GM12865 (cell line): ENCODE data around the gene MPPED1.

Experiments used
- DNase-seq: peaks from one replicate; pipeline ENCODE4 v3.0.0; 2010; ENCODE audit warnings: low read depth
- H3K4me3 ChIP-seq: 2 replicates; pipeline ENCODE4 v1.5.1; 2011; ENCODE audit warnings: mild to moderate bottlenecking, low read depth, low read length, control low read depth
- CTCF ChIP-seq: IDR thresholded peaks from 2 replicates; pipeline ENCODE4 v1.5.1; 2011; ENCODE audit warnings: low read length, control low read depth, low read depth, inconsistent platforms; ENCODE audit not compliant: insufficient read depth; ENCODE audit errors: missing control alignments

The MPPED1 gene

DNA sequence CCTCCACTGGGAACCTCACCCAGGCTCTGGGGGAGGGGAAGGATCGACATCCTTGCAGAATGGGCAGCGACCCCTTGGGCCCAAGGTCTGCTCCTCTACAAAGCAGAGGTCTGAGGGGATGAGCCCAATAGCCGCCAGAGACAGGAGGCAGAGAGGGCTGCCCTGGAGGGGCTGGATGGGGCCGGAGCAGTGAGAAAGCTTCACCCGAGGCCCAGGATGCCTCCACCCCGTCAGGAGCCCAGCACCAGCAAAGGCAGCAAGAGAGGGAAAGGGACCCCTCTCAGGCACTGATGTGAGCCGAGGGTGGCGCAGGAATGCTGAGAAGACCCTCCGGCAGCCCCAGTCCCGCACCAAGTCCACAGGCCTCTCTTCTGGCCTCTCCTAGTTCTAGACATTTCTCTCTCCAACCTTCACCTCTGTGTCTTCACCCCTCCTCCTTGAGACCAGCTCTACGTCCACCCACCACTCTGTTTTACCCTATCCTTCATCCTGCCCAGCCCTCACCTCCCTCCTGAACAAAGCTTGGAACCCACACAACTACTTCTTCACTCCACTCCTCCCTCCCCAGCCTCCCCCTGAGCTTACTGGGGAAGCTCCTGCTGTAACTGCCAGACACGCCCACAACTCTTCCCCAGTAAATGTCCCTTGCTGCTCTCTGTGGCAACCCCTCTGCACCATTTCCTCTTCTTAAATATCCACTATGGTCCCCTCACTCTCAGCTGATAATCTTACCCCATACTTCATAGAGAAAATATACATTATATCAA is 131.9 kb downstream of the MPPED1 start:
- no peak overlapping the region for H3K4me3 ChIP-seq
- no peak for DNase-seq
- TF ChIP-seq CTCF = no peak

DNA sequence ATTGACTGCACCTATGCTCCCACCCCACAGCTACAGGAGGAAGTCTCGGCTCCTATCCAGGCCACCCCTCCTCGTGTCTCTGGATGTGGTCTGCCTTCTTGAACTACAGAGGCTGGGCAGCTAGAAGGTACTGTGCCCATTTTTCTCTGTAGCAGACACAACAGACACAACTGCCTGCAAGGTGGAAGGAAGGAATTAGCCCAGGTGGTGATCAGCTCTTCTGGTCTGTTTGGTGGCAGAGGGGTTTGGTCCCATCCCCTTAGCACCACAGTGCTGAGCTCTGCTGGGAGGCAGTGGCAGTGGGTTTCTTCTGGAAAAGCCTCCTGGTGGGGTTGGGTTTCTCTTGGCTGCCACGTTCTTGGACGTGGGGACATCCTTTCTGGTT is 132.5 kb downstream of the MPPED1 start:
- no peak for DNase-seq
- no peak overlapping the region for H3K4me3 ChIP-seq
- TF ChIP-seq CTCF = no peak

- TF ChIP-seq CTCF = no peak
- no peak overlapping the region for H3K4me3 ChIP-seq
- DNase-seq = no peak
These were observed 134.4 kb downstream of the MPPED1 start for GRCh38 chr22:43546186-43546585.

DNA sequence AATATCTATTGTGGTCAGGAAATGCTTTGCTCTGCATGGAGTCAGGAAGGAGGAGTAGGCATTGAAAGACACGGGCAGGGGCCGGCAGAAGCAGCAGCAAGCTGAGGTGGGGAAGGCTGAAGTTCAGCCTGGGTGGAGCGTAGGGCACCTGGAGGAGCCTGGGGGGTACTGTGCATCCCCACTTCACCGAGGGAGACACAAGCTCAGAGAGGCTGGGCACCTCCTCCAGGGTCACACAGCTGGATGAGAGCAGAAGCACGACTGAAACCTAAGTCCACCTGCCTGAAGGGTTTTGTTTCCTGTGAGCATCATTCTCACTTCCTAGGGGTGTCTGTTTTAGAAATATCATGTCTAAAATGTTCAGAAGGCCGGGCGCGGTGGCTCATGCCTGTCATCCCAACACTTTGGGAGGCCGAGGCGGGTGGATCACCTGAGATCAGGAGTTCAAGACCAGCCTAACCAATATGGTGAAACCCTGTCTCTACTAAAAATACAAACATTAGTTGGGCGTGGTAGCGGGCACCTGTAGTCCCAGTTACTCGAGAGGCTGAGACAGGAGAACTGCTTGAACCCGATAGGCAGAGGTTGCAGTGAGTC is 138.3 kb downstream of the MPPED1 start:
- TF ChIP-seq CTCF = no peak
- peak; percentile 24 for DNase-seq

DNA sequence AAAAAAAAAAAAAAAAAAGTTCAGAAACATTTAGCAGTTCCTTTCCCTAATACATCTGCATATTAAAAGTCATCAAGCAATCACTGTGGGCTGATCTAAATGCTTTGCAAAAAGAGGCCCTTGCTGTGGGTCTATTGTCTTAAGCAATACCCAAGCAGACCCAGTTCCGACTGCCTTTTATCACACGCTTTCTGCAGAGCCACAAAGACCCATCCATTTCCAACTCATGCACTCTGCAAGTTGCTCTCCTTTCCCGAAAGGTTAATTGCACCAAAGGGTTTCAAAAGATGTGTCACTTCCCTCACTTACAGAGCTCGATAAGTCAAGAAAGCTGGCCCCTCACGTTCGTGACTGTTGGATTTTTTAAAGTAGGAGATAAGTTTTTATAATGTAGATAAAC is 138.9 kb downstream of the MPPED1 start:
- H3K4me3 ChIP-seq = no peak overlapping the region
- DNase-seq = no peak
- TF ChIP-seq CTCF = no peak

More for the DNA sequence above, 138.3 kb downstream of the MPPED1 start:
- H3K4me3 ChIP-seq = no peak overlapping the region

- no peak for TF ChIP-seq CTCF
- no peak for DNase-seq
- H3K4me3 ChIP-seq = no peak overlapping the region
These were observed 141.8 kb downstream of the MPPED1 start for GRCh38 chr22:43553451-43554258.
